Superior temporal gyrus (tissue), 1 donor: ENCODE results near the gene ILF3.
A peak's percentile ranks its signal among the peaks of the same experiment; 100 is the strongest.

Experiments used
- DNase-seq: peaks from one replicate; pipeline ENCODE4 v3.0.0-alpha.2; 2016; ENCODE audit errors: extremely low spot score

ILF3 gene

GRCh38 chr19:10695401-10696398, 41.6 kb downstream of the ILF3 start:
- peak; percentile 91 for DNase-seq

- peak; percentile 68 for DNase-seq
These were observed 45.6 kb downstream of the ILF3 start for GRCh38 chr19:10699650-10700335.

GRCh38 chr19:10701955-10702525, 47.9 kb downstream of the ILF3 start:
- DNase-seq: peak; percentile 20

GRCh38 chr19:10706990-10707389, 52.8 kb downstream of the ILF3 start:
- no peak for DNase-seq

- no peak for DNase-seq
These were observed 53.3 kb downstream of the ILF3 start for GRCh38 chr19:10707440-10707839.

- DNase-seq: no peak
These were observed 54.1 kb downstream of the ILF3 start for GRCh38 chr19:10708291-10708690.

GRCh38 chr19:10712045-10712444, 57.9 kb downstream of the ILF3 start:
- no peak for DNase-seq

- no peak for DNase-seq
These were observed 58.6 kb downstream of the ILF3 start for GRCh38 chr19:10712754-10713153.

GRCh38 chr19:10713317-10713716, 59.2 kb downstream of the ILF3 start:
- no peak for DNase-seq

GRCh38 chr19:10717054-10717355, 62.9 kb downstream of the ILF3 start:
- no peak for DNase-seq

- DNase-seq: peak; percentile 100
These were observed 63.4 kb downstream of the ILF3 start, which contains the start of gene DNM2 for GRCh38 chr19:10717356-10718204. Gene DNM2 (plus strand): TSS chr19:10718079. CDS start chr19:10718243, 164 bp downstream.

- DNase-seq: no peak
These were observed 64.4 kb downstream of the ILF3 start for GRCh38 chr19:10718205-10719196.

GRCh38 chr19:10719466-10719961, 65.4 kb downstream of the ILF3 start:
- no peak for DNase-seq

- no peak for DNase-seq
These were observed 66.5 kb downstream of the ILF3 start for GRCh38 chr19:10720607-10721125.

- DNase-seq: no peak
These were observed 69.4 kb downstream of the ILF3 start for GRCh38 chr19:10723591-10723990.

- DNase-seq: peak; percentile 13
These were observed 70.5 kb downstream of the ILF3 start for GRCh38 chr19:10724573-10725071.

- no peak for DNase-seq
These were observed 71.3 kb downstream of the ILF3 start for GRCh38 chr19:10725415-10725814.

- no peak for DNase-seq
These were observed 72.1 kb downstream of the ILF3 start for GRCh38 chr19:10726268-10726667.

- peak; percentile 79 for DNase-seq
These were observed 73.6 kb downstream of the ILF3 start for GRCh38 chr19:10727685-10728201.
